ENCODE results near the gene LCOR. TPM values are rescaled to one million over a fixed set of nuclear protein-coding genes. Genes with fewer than 3 reads are reported as not detected.

The LCOR gene
- total and polyA plus RNA-seq, 9 of the 15 experiments (the other 6 are each of a cell fraction or from before 2014, with no cell fraction given): 3.6 to 25.2 (median 14.4) TPM

DNA sequence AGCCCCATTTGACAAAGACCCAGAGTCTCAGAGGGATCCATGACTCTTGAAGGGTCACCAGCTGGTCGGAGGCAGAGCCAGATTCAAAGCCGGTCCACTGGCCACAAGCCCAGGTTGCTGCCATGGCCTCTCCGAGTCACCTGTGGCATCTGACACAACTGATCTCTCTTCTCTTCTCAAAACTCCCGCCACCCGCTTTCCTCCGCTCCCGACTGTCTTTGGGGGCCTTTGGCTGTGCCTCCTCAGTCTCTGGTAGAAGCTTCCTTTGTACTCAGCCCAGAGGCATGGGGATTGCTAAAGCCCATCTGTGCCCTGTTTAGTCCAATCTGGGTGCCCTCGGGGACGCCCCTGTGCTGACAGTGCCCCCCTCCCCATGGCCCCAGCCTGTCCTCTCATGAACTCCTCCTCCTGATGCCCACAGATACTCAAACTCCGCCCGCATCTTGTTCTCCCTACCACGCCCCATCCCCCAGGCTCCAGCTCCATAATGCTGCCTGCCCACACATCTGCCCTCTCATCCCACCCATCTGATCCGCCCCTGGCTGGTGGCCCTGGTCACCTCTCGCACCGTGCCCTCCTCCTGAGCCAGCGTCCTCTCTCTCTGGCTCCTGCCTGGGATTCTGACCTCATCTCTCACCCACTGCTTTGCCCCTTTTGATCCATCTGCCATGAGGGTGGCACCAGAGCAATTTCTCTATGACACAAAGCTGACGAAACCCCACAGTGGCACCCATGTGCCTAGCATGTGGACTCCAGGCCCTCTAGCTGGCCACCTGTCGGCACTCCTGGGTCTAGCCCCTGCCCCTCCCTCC is 203.1 kb downstream of the LCOR start (continued):
- TF ChIP-seq, protein P1, sequence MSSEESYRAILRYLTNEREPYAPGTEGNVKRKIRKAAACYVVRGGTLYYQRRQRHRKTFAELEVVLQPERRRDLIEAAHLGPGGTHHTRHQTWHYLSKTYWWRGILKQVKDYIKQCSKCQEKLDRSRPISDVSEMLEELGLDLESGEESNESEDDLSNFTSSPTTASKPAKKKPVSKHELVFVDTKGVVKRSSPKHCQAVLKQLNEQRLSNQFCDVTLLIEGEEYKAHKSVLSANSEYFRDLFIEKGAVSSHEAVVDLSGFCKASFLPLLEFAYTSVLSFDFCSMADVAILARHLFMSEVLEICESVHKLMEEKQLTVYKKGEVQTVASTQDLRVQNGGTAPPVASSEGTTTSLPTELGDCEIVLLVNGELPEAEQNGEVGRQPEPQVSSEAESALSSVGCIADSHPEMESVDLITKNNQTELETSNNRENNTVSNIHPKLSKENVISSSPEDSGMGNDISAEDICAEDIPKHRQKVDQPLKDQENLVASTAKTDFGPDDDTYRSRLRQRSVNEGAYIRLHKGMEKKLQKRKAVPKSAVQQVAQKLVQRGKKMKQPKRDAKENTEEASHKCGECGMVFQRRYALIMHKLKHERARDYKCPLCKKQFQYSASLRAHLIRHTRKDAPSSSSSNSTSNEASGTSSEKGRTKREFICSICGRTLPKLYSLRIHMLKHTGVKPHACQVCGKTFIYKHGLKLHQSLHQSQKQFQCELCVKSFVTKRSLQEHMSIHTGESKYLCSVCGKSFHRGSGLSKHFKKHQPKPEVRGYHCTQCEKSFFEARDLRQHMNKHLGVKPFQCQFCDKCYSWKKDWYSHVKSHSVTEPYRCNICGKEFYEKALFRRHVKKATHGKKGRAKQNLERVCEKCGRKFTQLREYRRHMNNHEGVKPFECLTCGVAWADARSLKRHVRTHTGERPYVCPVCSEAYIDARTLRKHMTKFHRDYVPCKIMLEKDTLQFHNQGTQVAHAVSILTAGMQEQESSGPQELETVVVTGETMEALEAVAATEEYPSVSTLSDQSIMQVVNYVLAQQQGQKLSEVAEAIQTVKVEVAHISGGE (CRISPR knock-in tag; IDR thresholded peaks at IDR 0.05): no peak
- TF ChIP-seq GTF2A2 (tag; IDR thresholded peaks at IDR 0.05) (no peak), RHOXF2B (CRISPR knock-in tag; conservative IDR thresholded peaks at IDR 0.05) (no peak), NFE2L1 (tag; IDR thresholded peaks at IDR 0.05; ENCODE audit: borderline replicate concordance, low read depth) (no peak), ZNF766 (CRISPR knock-in tag; conservative IDR thresholded peaks at IDR 0.05) (no peak), NFATC3 (IDR thresholded peaks at IDR 0.05) (no peak), PPARD (CRISPR knock-in tag; IDR thresholded peaks at IDR 0.05) (no peak), CCAR2 (IDR thresholded peaks at IDR 0.05; ENCODE audit: low read depth, low read length) (no peak)
